Neutrophil (primary cell): ENCODE data around the gene PIEZO2.

Source experiments
- H3K27ac ChIP-seq: fragments of 200-600 bp; sonication (generic); 2 replicates; pipeline ENCODE4 v1.5.1; 2016; ENCODE audit warnings: mild to moderate bottlenecking, moderate library complexity
- H3K27me3 ChIP-seq: fragments of 200-600 bp; sonication (generic); 2 replicates; pipeline ENCODE4 v1.6.0; 2016; ENCODE audit warnings: mild to moderate bottlenecking
- H3K36me3 ChIP-seq: fragments of 200-600 bp; sonication (generic); 2 replicates; pipeline ENCODE4 v1.5.1; 2017
- H3K4me1 ChIP-seq, 2 experiments: fragments of 200-600 bp in 1 of 2; sonication (generic) in 1 of 2; 1 replicate in 1 of 2; 2 replicates in 1 of 2; pipeline versions ENCODE4 v1.5.1 to v1.6.1; 2013 to 2016; ENCODE audit warnings: low read depth in 1 of 2, low read length in 1 of 2, mild to moderate bottlenecking in 1 of 2, moderate library complexity in 1 of 2; ENCODE audit not compliant: control insufficient read depth in 1 of 2, insufficient read depth in 1 of 2
- H3K4me3 ChIP-seq, 2 experiments: fragments of 200-600 bp in 1 of 2; sonication (generic) in 1 of 2; 1 replicate in 1 of 2; 2 replicates in 1 of 2; pipeline ENCODE4 v1.5.1; 2013 to 2016; ENCODE audit warnings: low read depth in 1 of 2, low read length in 1 of 2, mild to moderate bottlenecking in 1 of 2, moderate library complexity in 1 of 2
- H3K9me3 ChIP-seq: fragments of 200-600 bp; sonication (generic); 2 replicates; pipeline ENCODE4 v1.5.1; 2016
- CTCF ChIP-seq: fragments of 200-600 bp; sonication (generic); IDR thresholded peaks from 2 replicates; pipeline ENCODE4 v1.5.1; 2016; ENCODE audit warnings: antibody characterized with exemption

Gene PIEZO2

DNA sequence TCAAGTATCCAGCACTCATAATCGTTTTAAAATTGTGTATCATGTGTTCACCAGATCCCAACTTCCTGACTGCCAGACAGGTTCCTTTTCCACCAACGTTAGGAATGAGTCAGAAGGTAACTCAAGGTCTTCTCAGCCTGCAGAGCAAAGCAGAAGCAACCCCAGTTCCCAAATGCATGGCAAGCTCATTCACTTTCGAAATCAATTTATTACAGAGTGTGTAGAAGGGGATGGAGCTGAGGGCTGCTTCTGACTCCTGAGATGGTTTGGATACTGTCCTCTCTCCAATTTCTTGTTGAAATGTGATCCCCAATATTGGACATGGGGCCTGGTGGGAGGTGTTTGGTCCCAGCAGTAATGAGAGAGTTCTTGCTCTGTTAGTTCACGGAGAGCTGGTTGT lies 114.5 kb downstream of the PIEZO2 start:
- no peak overlapping the region for H3K27ac ChIP-seq
- no peaks in the 10 kb centered on the region for H3K9me3 ChIP-seq
- H3K4me3 ChIP-seq = no peak overlapping the region
- no peak for TF ChIP-seq CTCF
- no peaks in the 10 kb centered on the region for H3K36me3 ChIP-seq
- H3K27me3 ChIP-seq = no peaks in the 10 kb centered on the region
- no peaks in the 10 kb centered on the region for H3K4me1 ChIP-seq

DNA sequence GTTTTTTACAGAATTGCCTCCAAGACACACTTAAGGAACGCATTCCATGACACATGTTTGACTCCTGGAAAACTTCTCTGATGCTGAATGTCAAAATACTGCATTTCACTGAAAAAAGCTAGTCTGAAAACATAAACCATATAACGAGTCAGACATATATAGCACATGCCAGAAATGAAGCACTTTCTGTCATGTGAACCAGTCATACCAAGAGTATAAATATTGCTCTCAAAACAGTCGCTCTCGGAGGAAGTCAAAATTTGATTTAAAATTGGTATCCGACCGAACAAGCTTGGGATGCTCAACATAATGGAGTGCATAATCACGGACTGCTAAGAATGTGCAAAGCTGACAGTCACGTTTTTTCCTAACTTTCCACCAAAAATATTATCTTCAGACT lies 115.9 kb downstream of the PIEZO2 start:
- Histone ChIP-seq H3K36me3 (no peaks in the 10 kb centered on the region), H3K4me3 (no peak overlapping the region), H3K9me3 (no peaks in the 10 kb centered on the region), H3K4me1 (no peaks in the 10 kb centered on the region), H3K27me3 (no peaks in the 10 kb centered on the region), H3K27ac (no peak overlapping the region)
- no peak for TF ChIP-seq CTCF

DNA sequence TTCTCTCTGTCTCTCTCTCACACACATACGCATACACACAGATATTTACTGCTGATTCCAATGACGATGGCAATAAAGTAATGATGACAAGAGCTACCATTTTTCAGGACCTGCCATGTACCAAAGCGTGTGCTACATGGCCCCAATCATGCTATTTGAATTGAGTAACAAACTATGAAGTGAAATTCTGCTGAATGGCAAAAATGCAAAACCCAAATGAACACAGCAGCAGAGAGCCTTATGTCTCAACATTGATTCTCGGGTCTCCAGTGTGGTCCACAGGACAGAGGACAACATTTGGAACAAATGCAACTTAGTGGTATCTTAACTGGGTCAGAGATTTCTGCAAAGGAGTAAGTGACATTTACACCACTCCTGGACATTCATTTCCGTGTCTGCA lies 117.4 kb downstream of the PIEZO2 start:
- Histone ChIP-seq H3K36me3 (no peaks in the 10 kb centered on the region), H3K9me3 (no peaks in the 10 kb centered on the region), H3K4me3 (no peak overlapping the region), H3K27ac (no peak overlapping the region), H3K27me3 (no peaks in the 10 kb centered on the region), H3K4me1 (no peaks in the 10 kb centered on the region)
- no peak for TF ChIP-seq CTCF

GRCh38 chr18:11029021-11029420 lies 120.3 kb downstream of the PIEZO2 start:
- Histone ChIP-seq H3K27me3 (no peaks in the 10 kb centered on the region), H3K4me3 (no peak overlapping the region), H3K4me1 (no peaks in the 10 kb centered on the region), H3K36me3 (no peaks in the 10 kb centered on the region), H3K9me3 (no peaks in the 10 kb centered on the region), H3K27ac (no peak overlapping the region)
- TF ChIP-seq CTCF = no peak

GRCh38 chr18:11027862-11028261 lies 121.5 kb downstream of the PIEZO2 start:
- H3K4me3 ChIP-seq = no peak overlapping the region
- no peaks in the 10 kb centered on the region for H3K9me3 ChIP-seq
- H3K36me3 ChIP-seq = no peaks in the 10 kb centered on the region
- H3K4me1 ChIP-seq = no peaks in the 10 kb centered on the region
- no peak for TF ChIP-seq CTCF
- no peaks in the 10 kb centered on the region for H3K27me3 ChIP-seq
- H3K27ac ChIP-seq = no peak overlapping the region

DNA sequence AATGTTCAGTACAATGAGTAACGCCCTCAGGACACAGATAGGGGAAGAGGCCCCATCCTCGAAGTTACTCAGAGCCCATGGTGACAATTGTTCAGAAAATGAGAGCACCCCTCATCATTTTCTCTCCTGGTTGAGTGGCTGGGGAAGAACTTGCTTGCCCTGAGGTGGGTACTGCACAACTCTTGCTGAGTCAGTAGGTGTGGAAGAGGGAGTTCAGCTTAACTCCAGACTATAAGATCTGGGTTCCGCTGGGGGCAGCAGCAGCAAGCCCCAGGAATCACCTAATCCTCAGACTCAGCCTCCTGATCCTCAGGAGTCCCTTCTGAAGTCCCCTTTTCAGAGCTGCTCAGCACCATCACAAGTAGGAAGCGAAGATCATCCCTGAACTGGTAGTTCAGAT lies 123.7 kb downstream of the PIEZO2 start:
- no peaks in the 10 kb centered on the region for H3K9me3 ChIP-seq
- no peaks in the 10 kb centered on the region for H3K36me3 ChIP-seq
- no peak overlapping the region for H3K4me3 ChIP-seq
- no peak overlapping the region for H3K27ac ChIP-seq
- no peak for TF ChIP-seq CTCF
- no peaks in the 10 kb centered on the region for H3K4me1 ChIP-seq
- H3K27me3 ChIP-seq = no peaks in the 10 kb centered on the region
